HEK293T (cell line): ENCODE results near the gene HCRT.
"Not testable (repeated sequence)": the region's sequence is repeated elsewhere in the genome, so short reads cannot be mapped to it uniquely, and the experiment has no call there.

Source experiments
- CTCF ChIA-PET: fragments of 350-600 bp; formaldehyde crosslinking; extraction: SDS; loops from one replicate; lab custom pipeline; 2021; ENCODE audit warnings: antibody characterized with exemption, inconsistent platforms; lab: Yijun Ruan, JAX
- POLR2A ChIA-PET: fragments of 350-600 bp; formaldehyde crosslinking; extraction: SDS; loops from one replicate; lab custom pipeline; 2020; ENCODE audit warnings: antibody characterized with exemption, inconsistent platforms; lab: Yijun Ruan, JAX
- DNase-seq: peaks from one replicate; pipeline ENCODE4 v3.0.0; 2012; ENCODE audit warnings: mixed read lengths; ENCODE audit errors: extremely low spot score
- ARNT ChIP-seq: fragments of 450-650 bp; IDR thresholded peaks from 2 replicates; pipeline ENCODE4 v1.6.1; 2017; ENCODE audit warnings: mild to moderate bottlenecking
- BHLHE40 ChIP-seq: fragments of 450-650 bp; IDR thresholded peaks from 2 replicates; pipeline ENCODE4 v1.6.1; 2016; ENCODE audit warnings: mild to moderate bottlenecking, moderate library complexity, borderline replicate concordance
- CTBP1 ChIP-seq: fragments of 450-650 bp; IDR thresholded peaks from 2 replicates; pipeline ENCODE4 v1.6.1; 2016; ENCODE audit warnings: borderline replicate concordance
- ELF4 ChIP-seq: fragments of 450-650 bp; IDR thresholded peaks from 2 replicates; pipeline ENCODE4 v1.6.1; 2017; ENCODE audit warnings: antibody characterized with exemption
- FOXA1 ChIP-seq: fragments of 450-650 bp; IDR thresholded peaks from 2 replicates; pipeline ENCODE4 v1.6.1; 2016; ENCODE audit warnings: mild to moderate bottlenecking
- FOXK2 ChIP-seq: fragments of 450-650 bp; IDR thresholded peaks from 2 replicates; pipeline ENCODE4 v1.6.1; 2016; ENCODE audit warnings: mild to moderate bottlenecking
- FOXM1 ChIP-seq: fragments of 450-650 bp; IDR thresholded peaks from 2 replicates; pipeline ENCODE4 v1.6.1; 2017; ENCODE audit warnings: mild to moderate bottlenecking, borderline replicate concordance
- HDGF ChIP-seq: fragments of 450-650 bp; IDR thresholded peaks from 2 replicates; pipeline ENCODE4 v1.6.1; 2017; ENCODE audit warnings: antibody characterized with exemption, borderline replicate concordance
- L3MBTL2 ChIP-seq: fragments of 450-650 bp; conservative IDR thresholded peaks from 2 replicates; pipeline ENCODE4 v1.6.1; 2016; ENCODE audit warnings: mild to moderate bottlenecking
- LEF1 ChIP-seq: fragments of 450-650 bp; IDR thresholded peaks from 2 replicates; pipeline ENCODE4 v1.6.1; 2017; ENCODE audit warnings: mild to moderate bottlenecking, borderline replicate concordance
- NFRKB ChIP-seq: fragments of 450-650 bp; IDR thresholded peaks from 2 replicates; pipeline ENCODE4 v1.6.1; 2016; ENCODE audit warnings: mild to moderate bottlenecking, moderate library complexity
- SP1 ChIP-seq: fragments of 450-650 bp; IDR thresholded peaks from 2 replicates; pipeline ENCODE4 v1.6.1; 2017
- SUZ12 ChIP-seq: fragments of 450-650 bp; IDR thresholded peaks from 2 replicates; pipeline ENCODE4 v1.6.1; 2016; ENCODE audit warnings: mild to moderate bottlenecking
- TARDBP ChIP-seq: fragments of 450-650 bp; IDR thresholded peaks from 2 replicates; pipeline ENCODE4 v1.6.1; 2016
- ZNF384 ChIP-seq: fragments of 450-650 bp; IDR thresholded peaks from 2 replicates; pipeline ENCODE4 v1.6.1; 2016
- TF ChIP-seq, protein P1 (sequence below): fragments of 450-650 bp; IDR thresholded peaks from 2 replicates; pipeline ENCODE4 v1.6.1; 2016

HCRT gene

GRCh38 chr17:42210046-42210445 is 24.8 kb upstream of the HCRT start:
- POLR2A ChIA-PET: no interaction called here
- CTCF ChIA-PET: no interaction called here

DNA sequence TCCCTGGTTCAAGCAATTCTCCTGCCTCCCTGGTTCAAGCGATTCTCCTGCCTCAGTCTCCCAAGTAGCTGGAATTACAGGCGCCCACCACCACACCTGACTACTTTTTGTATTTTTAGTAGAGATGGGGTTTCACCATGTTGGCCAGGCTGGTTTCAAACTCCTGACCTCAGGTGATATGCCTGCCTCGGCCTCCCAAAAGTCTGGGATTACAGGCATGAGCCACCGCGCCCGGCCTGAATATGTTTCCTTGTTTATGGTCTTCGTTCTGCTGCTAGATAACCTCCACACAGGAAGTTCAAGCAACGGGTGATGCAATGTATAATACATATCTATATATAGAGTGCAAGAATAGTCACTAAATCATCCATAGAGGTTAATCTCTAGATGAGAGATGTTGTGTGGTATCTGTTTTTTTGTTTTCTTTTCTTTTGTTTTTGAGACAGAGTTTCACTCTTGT is 20.9 kb upstream of the HCRT start:
- DNase-seq, POLR2A ChIA-PET, CTCF ChIA-PET: not testable (repeated sequence)

More at GRCh38 chr17:42210046-42210445, 24.8 kb upstream of the HCRT start:
- DNase-seq: no peak
- TF ChIP-seq CTBP1 (no peak), L3MBTL2 (no peak), LEF1 (no peak), FOXM1 (no peak), SUZ12 (no peak), FOXK2 (no peak), ARNT (no peak), HDGF (no peak), FOXA1 (no peak), ELF4 (no peak), ZNF384 (no peak), NFRKB (no peak), BHLHE40 (no peak), TARDBP (no peak), SP1 (no peak)
- TF ChIP-seq, protein P1, sequence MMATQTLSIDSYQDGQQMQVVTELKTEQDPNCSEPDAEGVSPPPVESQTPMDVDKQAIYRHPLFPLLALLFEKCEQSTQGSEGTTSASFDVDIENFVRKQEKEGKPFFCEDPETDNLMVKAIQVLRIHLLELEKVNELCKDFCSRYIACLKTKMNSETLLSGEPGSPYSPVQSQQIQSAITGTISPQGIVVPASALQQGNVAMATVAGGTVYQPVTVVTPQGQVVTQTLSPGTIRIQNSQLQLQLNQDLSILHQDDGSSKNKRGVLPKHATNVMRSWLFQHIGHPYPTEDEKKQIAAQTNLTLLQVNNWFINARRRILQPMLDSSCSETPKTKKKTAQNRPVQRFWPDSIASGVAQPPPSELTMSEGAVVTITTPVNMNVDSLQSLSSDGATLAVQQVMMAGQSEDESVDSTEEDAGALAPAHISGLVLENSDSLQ: no peak

- ChIA-PET POLR2A (no interaction called here), CTCF (no interaction called here)
- no peak for TF ChIP-seq CTBP1
- TF ChIP-seq ELF4: no peak
- TF ChIP-seq NFRKB: no peak
- TF ChIP-seq BHLHE40: no peak
- no peak for TF ChIP-seq HDGF
- no peak for TF ChIP-seq LEF1
- no peak for DNase-seq
These were observed 18.1 kb upstream of the HCRT start for GRCh38 chr17:42203354-42203753.

DNA sequence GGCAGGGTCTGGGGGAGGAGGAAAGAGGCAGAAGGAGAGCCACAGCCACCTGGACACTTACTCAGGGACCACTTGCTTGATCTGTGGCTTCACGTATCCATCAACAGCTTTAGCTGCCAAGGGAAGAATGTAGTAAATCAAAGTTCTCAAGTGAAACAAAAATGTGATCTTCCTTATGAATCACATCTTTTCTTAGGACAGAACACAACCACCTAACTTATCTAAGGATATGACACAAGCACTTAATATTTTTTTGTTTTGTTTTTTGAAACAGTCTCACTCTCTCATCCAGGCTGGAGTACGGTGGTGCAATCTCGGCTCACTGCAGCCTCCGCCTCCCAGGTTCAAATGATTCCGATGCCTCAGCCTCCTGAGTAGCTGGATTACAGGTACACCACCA is 17.4 kb upstream of the HCRT start:
- no peak for TF ChIP-seq CTBP1
- no peak for TF ChIP-seq HDGF
- TF ChIP-seq FOXK2: no peak
- TF ChIP-seq TARDBP: no peak
- ChIA-PET CTCF (no interaction called here), POLR2A (no interaction called here)
- DNase-seq: no peak

DNA sequence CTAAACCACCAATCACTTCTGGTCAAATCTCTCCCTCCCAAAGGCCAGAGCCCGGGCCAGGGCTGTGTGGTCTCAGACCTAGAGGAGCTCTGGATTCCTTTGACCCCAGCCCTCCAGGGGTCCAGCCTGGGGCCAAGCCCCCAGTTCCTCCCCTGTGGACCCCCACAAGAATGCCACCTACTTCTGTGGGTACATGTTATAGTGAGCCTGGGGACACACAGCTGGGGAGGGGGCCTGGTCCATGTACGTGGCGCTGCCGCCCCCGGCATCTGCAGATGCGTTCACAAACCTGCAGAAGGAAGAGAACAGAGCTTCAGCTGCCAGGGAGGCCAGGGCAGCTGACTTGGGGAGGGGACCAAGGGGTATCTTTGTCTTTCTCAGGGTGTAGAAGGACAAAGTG is 16.9 kb upstream of the HCRT start:
- CTCF ChIA-PET: interaction anchor here (0.6 kb wide), 1 partner anchor 20 kb away, joined by 3 read pairs; no protein-coding TSS in a partner anchor
- DNase-seq: no peak

GRCh38 chr17:42201458-42201772 is 16.2 kb upstream of the HCRT start:
- POLR2A ChIA-PET: no interaction called here
- TF ChIP-seq LEF1 (no peak), ARNT (no peak), ZNF384 (no peak), TARDBP (no peak), NFRKB (no peak), HDGF (no peak), SP1 (no peak), FOXM1 (no peak), FOXK2 (no peak), ELF4 (no peak), CTBP1 (no peak), SUZ12 (no peak), L3MBTL2 (no peak), FOXA1 (no peak), BHLHE40 (no peak)
- TF ChIP-seq, protein P1: no peak
- CTCF ChIA-PET: interaction anchor here (0.6 kb wide), 1 partner anchor 21 kb away, joined by 3 read pairs; no protein-coding TSS in a partner anchor
- DNase-seq: no peak

More for the DNA sequence above, 16.9 kb upstream of the HCRT start:
- no peak for TF ChIP-seq HDGF
- TF ChIP-seq TARDBP: no peak
- no peak for TF ChIP-seq SUZ12
- TF ChIP-seq FOXK2: no peak
- TF ChIP-seq ZNF384: no peak
- no peak for TF ChIP-seq CTBP1
- TF ChIP-seq LEF1: no peak
- no peak for TF ChIP-seq SP1
- POLR2A ChIA-PET: no interaction called here

GRCh38 chr17:42200706-42201457 is 15.6 kb upstream of the HCRT start:
- ChIA-PET CTCF (no interaction called here), POLR2A (interaction anchor here (0.6 to 1.0 kb wide), 2 partner anchors 9 to 13 kb away, joined by 3 to 4 read pairs; no protein-coding TSS in a partner anchor)
- TF ChIP-seq FOXA1: no peak
- TF ChIP-seq L3MBTL2: no peak
- TF ChIP-seq FOXK2: no peak
- TF ChIP-seq NFRKB: no peak
- no peak for TF ChIP-seq CTBP1
- no peak for TF ChIP-seq HDGF
- TF ChIP-seq, protein P1: no peak
- no peak for TF ChIP-seq ARNT
- no peak for TF ChIP-seq BHLHE40
- TF ChIP-seq FOXM1: no peak
- TF ChIP-seq ELF4: no peak
- TF ChIP-seq SUZ12: no peak
- no peak for TF ChIP-seq TARDBP
- no peak for TF ChIP-seq SP1
- TF ChIP-seq LEF1: no peak
- TF ChIP-seq ZNF384: no peak
- DNase-seq: no peak
